Right lobe of liver (tissue), 6 donors: Measurements from ENCODE around the gene WNK3. TPM values are rescaled to one million over a fixed set of nuclear protein-coding genes. Genes with fewer than 3 reads are reported as not detected.
A peak's percentile ranks its signal among the peaks of the same experiment; 100 is the strongest.

Source experiments
- ATAC-seq, 4 donors: fragments of 200-7000 bp; cut with Tn5 transposase; one replicate each; pipeline ENCODE4 v1.9.1; 2020; ENCODE audit warnings: mild to moderate bottlenecking in 4 of 4, moderate library complexity in 4 of 4
- DNase-seq, 3 donors: peaks; one replicate each; pipeline ENCODE4 v3.0.0-alpha.2; 2020
- H3K27ac ChIP-seq, 3 donors: fragments of 200-600 bp; one replicate each; pipeline ENCODE4 v1.8.0; 2022
- H3K27me3 ChIP-seq, 2 donors: fragments of 200-600 bp; one replicate each; pipeline ENCODE4 v1.8.0; 2022
- H3K36me3 ChIP-seq, 4 donors: fragments of 200-600 bp; sonication (generic) in 1 of 4; one replicate each; pipeline versions ENCODE4 v1.5.1 to v1.8.0; 2017 to 2022; ENCODE audit warnings: control low read depth in 1 of 4
- H3K4me1 ChIP-seq, 4 donors: fragments of 200-600 bp; sonication (generic) in 1 of 4; one replicate each; pipeline versions ENCODE4 v1.5.1 to v1.8.0; 2017 to 2022; ENCODE audit warnings: control low read depth in 1 of 4
- H3K4me3 ChIP-seq, 3 donors: fragments of 200-600 bp; one replicate each; pipeline ENCODE4 v1.8.0; 2022
- H3K9me3 ChIP-seq, 4 donors: fragments of 200-600 bp; sonication (generic) in 1 of 4; one replicate each; pipeline versions ENCODE4 v1.5.1 to v1.8.0; 2017 to 2022; ENCODE audit warnings: control low read depth in 1 of 4
- CTCF ChIP-seq, 4 donors: fragments of 200-600 bp in 3 of 4; fragments of 450-650 bp in 1 of 4; IDR thresholded peaks; one replicate each; pipeline versions ENCODE4 v1.5.1 to v1.8.0; 2016 to 2022; ENCODE audit warnings: antibody characterized with exemption in 4 of 4, mild to moderate bottlenecking in 2 of 4
- POLR2A ChIP-seq: fragments of 450-650 bp; IDR thresholded peaks from one replicate; pipeline ENCODE4 v1.6.1; 2017; ENCODE audit warnings: antibody characterized with exemption, mild to moderate bottlenecking
- WGBS: methylation state at CpG from one replicate; pipeline ENCODE4 v1.1.6; 2018; ENCODE audit warnings: low coverage, low lambda C conversion rate; ENCODE audit not compliant: insufficient coverage; ENCODE audit errors: missing lambda C conversion rate; 5-methylcytosine and 5-hydroxymethylcytosine counted together
- intact Hi-C, 2 donors: fragments of 100-400 bp; cut with DNase I; formaldehyde crosslinking; loops; one replicate each; pipeline versions ENCODE4 v1.11.2 to v1.14.1; 2022
- small RNA-seq, 2 experiments: library from RNA; depleted of rRNA; stranded (forward); fragments of <200 nt; gene quantifications; one replicate each; pipeline ENCODE3, GENCODE V24; 2016
- total RNA-seq, 6 experiments: library from RNA; depleted of rRNA in 2 of 6; stranded (reverse); fragments of >200 nt in 2 of 6; fragmentation: NEBNext Ultra II Directional in 3 of 6; extraction: Animal tissue kit (Norgen Biotek cat#: 25700) in 3 of 6; gene quantifications; one replicate each; pipeline versions ENCODE4 v1.1.0 to v1.2.4, GENCODE V29; 2016 to 2023
- donor health status: DM: no; HTN: yes; CAD: no.
- donor health status: DM: no; HTN: no; CAD: no.
- donor health status: DM: no; HTN: no; CAD: no.
- donor health status: DM: no; HTN: yes; CAD: no.
- donor health status: DM: no; HTN: yes; CAD: no.

WNK3 gene
- total RNA-seq, 6 experiments from 2014 or later = 3.9 to 16.0 (median 9.6) TPM

- WGBS = 50% methylated on average over 4 of the region's 4 CpGs
- intact Hi-C loops = no loop called here
- no peak for TF ChIP-seq POLR2A
- no peak for TF ChIP-seq CTCF (IDR thresholded peaks at IDR 0.05)
- Histone ChIP-seq H3K27me3 (no peaks in the 10 kb centered on the region), H3K4me3 (no peak overlapping the region), H3K4me1 (no peaks in the 10 kb centered on the region), H3K9me3 (no peaks in the 10 kb centered on the region), H3K27ac (no peak overlapping the region), H3K36me3 (no peaks in the 10 kb centered on the region)
- ATAC-seq = peak in 1 of 4 donors; percentile 71
- no peak for DNase-seq
Observed at GRCh38 chrX:54171527-54172250, 186.2 kb downstream of the WNK3 start.

GRCh38 chrX:54171091-54171490 lies 186.8 kb downstream of the WNK3 start:
- ATAC-seq (peak in 1 of 4 donors; percentile 16), DNase-seq (no peak)
- H3K36me3 ChIP-seq = no peaks in the 10 kb centered on the region
- no peaks in the 10 kb centered on the region for H3K9me3 ChIP-seq
- H3K4me3 ChIP-seq = no peak overlapping the region
- H3K4me1 ChIP-seq = no peaks in the 10 kb centered on the region
- TF ChIP-seq POLR2A = no peak
- no peak overlapping the region for H3K27ac ChIP-seq
- intact Hi-C loops = no loop called here
- no peaks in the 10 kb centered on the region for H3K27me3 ChIP-seq

- Histone ChIP-seq H3K4me3 (no peak overlapping the region), H3K27me3 (no peaks in the 10 kb centered on the region), H3K9me3 (no peaks in the 10 kb centered on the region), H3K4me1 (no peaks in the 10 kb centered on the region), H3K36me3 (no peaks in the 10 kb centered on the region), H3K27ac (no peak overlapping the region)
- no peak for ATAC-seq
- no peak for DNase-seq
- no peak for TF ChIP-seq CTCF (IDR thresholded peaks at IDR 0.05)
- TF ChIP-seq POLR2A = no peak
- 40% methylated on average over 4 of the region's 4 CpGs for WGBS
- intact Hi-C loops = no loop called here
Observed at GRCh38 chrX:54166915-54167314, 190.9 kb downstream of the WNK3 start.

- Histone ChIP-seq H3K9me3 (no peaks in the 10 kb centered on the region), H3K36me3 (no peaks in the 10 kb centered on the region), H3K4me1 (no peaks in the 10 kb centered on the region), H3K27me3 (no peaks in the 10 kb centered on the region), H3K4me3 (no peak overlapping the region), H3K27ac (no peak overlapping the region)
- TF ChIP-seq CTCF (IDR thresholded peaks at IDR 0.05) (no peak), POLR2A (no peak)
- no peak for DNase-seq
- ATAC-seq = no peak
- intact Hi-C loops = no loop called here
Observed at GRCh38 chrX:54157561-54157960, 200.3 kb downstream of the WNK3 start.

Small RNA genes within 50 kb of the gene (small RNA-seq; reads per million reads assigned to genes)
- gene AL589872.1 = 0 reads per million in 2 experiments
- 0 reads per million in 2 experiments for gene RNU6-434P

Other genes starting within 250 kb of the WNK3 start
- 1 to 10 TPM; 2.9 to 5.0 (median 4.3) TPM for gene FAM120C, start 174.8 kb downstream of the WNK3 start, total RNA-seq
- gene TSR2, start 82.4 kb upstream of the WNK3 start, total RNA-seq = 10 to 100 TPM; 10.6 to 19.9 (median 15.7) TPM
- gene FGD1, start 138.2 kb upstream of the WNK3 start, total RNA-seq = 1 to 10 TPM in 1 of 6 experiments, under 1 TPM in 5; 0.51 to 1.4 (median 0.77) TPM
- 10 to 100 TPM in 4 of 6 experiments, 1 to 10 TPM in 2; 7.8 to 14.0 (median 11.9) TPM for gene GNL3L, start 172.2 kb upstream of the WNK3 start, total RNA-seq